GM18868 (cell line): ENCODE results near the gene CDH3.

ENCODE experiments used
- ATAC-seq: cut with Tn5 transposase; IDR thresholded peaks from one replicate; pipeline ENCODE4 v1.9.1; 2021; ENCODE audit warnings: mild to moderate bottlenecking, moderate library complexity; ENCODE audit not compliant: unreplicated experiment

The CDH3 gene

GRCh38 chr16:68734782-68735181 lies 89.7 kb downstream of the CDH3 start:
- no peak for ATAC-seq

- no peak for ATAC-seq
Measured at GRCh38 chr16:68736561-68736960, 91.5 kb downstream of the CDH3 start.

- no peak for ATAC-seq
Measured at GRCh38 chr16:68737046-68737729, 92.1 kb downstream of the CDH3 start, which contains the start of gene CDH1. Gene CDH1 (plus strand): TSS chr16:68737292. CDS start chr16:68737416, 124 bp downstream.

- no peak for ATAC-seq
Measured at GRCh38 chr16:68737730-68738629, 92.9 kb downstream of the CDH3 start.

GRCh38 chr16:68739964-68740627 lies 95.0 kb downstream of the CDH3 start:
- no peak for ATAC-seq

- ATAC-seq: no peak
Measured at GRCh38 chr16:68740628-68741346, 95.7 kb downstream of the CDH3 start.

GRCh38 chr16:68743664-68744063 lies 98.6 kb downstream of the CDH3 start:
- no peak for ATAC-seq

GRCh38 chr16:68744744-68745280 lies 99.7 kb downstream of the CDH3 start:
- no peak for ATAC-seq

- no peak for ATAC-seq
Measured at GRCh38 chr16:68746951-68747350, 101.8 kb downstream of the CDH3 start.

- no peak for ATAC-seq
Measured at GRCh38 chr16:68749432-68749831, 104.3 kb downstream of the CDH3 start.
